Activated CD8-positive, alpha-beta T cell treated with anti-CD3 and anti-CD28 coated beads, Interleukin-2, amount 10 ng/mL, durations not matched to agents 7 days and 5 days (primary cell): ENCODE results near the gene FHDC1. TPM values are rescaled to one million over a fixed set of nuclear protein-coding genes. Genes with fewer than 3 reads are reported as not detected.
"Not testable (repeated sequence)": the region's sequence is repeated elsewhere in the genome, so short reads cannot be mapped to it uniquely, and the experiment has no call there.

Source experiments
- ATAC-seq: fragments of 150-1000 bp; cut with Tn5 transposase; one replicate; pipeline ENCODE4 v1.10.0; 2021; ENCODE audit warnings: moderate library complexity
- CTCF ChIA-PET: fragments of 350-600 bp; sonication (Branson Sonifier 250); formaldehyde crosslinking; loops from one replicate; lab custom pipeline; 2021; ENCODE audit warnings: antibody characterized with exemption; lab: Charles Lee
- POLR2A ChIA-PET: fragments of 350-600 bp; sonication (Branson Sonifier 250); formaldehyde crosslinking; loops from one replicate; lab custom pipeline; 2021; ENCODE audit warnings: antibody characterized with exemption; lab: Charles Lee
- DNase-seq: peaks from one replicate; pipeline ENCODE4 v3.0.0-alpha.2; 2020
- H3K27ac Mint-ChIP-seq: one replicate; pipeline ENCODE4 v1.8.0; 2021; ENCODE audit warnings: mild to moderate bottlenecking, mixed read lengths
- H3K27me3 Mint-ChIP-seq: one replicate; pipeline ENCODE4 v1.8.0; 2021; ENCODE audit warnings: low read depth, mixed read lengths
- H3K36me3 Mint-ChIP-seq: one replicate; pipeline ENCODE4 v1.8.0; 2021; ENCODE audit warnings: low read depth, mixed read lengths
- H3K4me1 Mint-ChIP-seq: one replicate; pipeline ENCODE4 v1.8.0; 2021; ENCODE audit warnings: low read depth, mixed read lengths
- H3K4me3 Mint-ChIP-seq: one replicate; pipeline ENCODE4 v1.8.0; 2021; ENCODE audit warnings: mild to moderate bottlenecking, mixed read lengths
- H3K9me3 Mint-ChIP-seq: one replicate; pipeline ENCODE4 v1.8.0; 2022; ENCODE audit warnings: mixed read lengths; ENCODE audit not compliant: insufficient read depth
- total RNA-seq, 2 experiments: library from RNA; stranded (reverse); gene quantifications; one replicate each; pipeline ENCODE4 v1.2.3, GENCODE V29; 2021

The FHDC1 gene, protein sequence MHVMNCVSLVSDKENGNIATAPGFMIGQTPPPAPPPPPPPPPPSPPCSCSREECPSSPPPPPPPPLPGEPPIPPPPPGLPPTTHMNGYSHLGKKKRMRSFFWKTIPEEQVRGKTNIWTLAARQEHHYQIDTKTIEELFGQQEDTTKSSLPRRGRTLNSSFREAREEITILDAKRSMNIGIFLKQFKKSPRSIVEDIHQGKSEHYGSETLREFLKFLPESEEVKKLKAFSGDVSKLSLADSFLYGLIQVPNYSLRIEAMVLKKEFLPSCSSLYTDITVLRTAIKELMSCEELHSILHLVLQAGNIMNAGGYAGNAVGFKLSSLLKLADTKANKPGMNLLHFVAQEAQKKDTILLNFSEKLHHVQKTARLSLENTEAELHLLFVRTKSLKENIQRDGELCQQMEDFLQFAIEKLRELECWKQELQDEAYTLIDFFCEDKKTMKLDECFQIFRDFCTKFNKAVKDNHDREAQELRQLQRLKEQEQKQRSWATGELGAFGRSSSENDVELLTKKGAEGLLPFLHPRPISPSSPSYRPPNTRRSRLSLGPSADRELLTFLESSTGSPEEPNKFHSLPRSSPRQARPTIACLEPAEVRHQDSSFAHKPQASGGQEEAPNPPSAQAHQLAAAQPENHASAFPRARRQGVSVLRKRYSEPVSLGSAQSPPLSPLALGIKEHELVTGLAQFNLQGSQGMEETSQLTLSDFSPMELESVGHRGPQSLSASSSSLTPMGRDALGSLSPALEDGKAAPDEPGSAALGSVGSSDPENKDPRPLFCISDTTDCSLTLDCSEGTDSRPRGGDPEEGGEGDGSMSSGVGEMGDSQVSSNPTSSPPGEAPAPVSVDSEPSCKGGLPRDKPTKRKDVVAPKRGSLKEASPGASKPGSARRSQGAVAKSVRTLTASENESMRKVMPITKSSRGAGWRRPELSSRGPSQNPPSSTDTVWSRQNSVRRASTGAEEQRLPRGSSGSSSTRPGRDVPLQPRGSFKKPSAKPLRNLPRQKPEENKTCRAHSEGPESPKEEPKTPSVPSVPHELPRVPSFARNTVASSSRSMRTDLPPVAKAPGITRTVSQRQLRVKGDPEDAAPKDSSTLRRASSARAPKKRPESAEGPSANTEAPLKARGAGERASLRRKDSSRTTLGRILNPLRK
- under 1 TPM; 0.13 to 0.24 TPM for total RNA-seq

DNA sequence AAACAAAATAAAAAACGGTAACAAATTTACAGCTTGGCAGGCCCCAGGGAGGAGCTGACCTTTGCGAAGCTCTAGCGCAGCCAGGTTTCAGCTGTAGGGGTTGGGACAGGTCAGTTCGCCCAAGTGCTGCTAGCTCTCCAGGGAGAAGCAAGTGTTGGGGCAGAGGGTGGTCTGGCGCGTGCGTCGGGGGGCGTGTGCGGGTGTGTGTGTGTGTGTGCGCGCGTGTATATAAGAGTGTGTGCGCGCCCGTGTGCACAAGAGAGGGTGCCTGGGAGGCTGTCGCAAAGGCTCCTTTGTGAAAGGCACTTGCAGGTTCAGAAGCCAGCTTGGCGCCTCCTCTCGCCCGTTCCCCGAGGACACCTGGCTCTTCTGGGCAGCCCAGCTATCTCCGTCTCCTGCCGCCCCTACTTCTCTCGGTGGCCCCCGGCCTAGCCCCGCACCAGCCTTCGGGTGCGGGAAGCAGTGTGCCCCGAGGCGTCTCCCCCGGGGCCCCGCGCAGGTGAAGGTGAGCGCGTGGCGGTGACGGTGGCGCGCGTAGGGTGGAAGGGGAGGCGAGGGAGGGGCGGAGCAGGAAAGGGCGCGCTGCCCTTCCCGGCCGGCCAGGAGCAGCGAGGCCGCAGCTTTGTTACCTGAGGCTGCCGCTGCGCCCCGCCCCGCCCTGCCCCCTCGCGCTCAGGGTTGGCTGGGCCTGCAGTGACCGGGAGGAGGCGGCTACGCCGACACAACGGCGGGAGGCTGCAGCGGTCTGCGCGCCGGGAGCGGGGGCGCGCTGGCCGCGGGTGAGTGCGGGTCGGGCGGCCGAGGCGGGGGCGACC lies at the start of gene FHDC1:
FHDC1 (plus strand) TSS at position 693 of the 815 bp plus-strand sequence. CDS start 6,735 bp downstream, outside the sequence.
- Mint-ChIP-seq H3K27ac (no peak within 1 kb of the TSS), H3K4me3 (peak within 1 kb of the TSS; percentile 57), H3K4me1 (peaks cover 15% of the 10 kb centered on the region), H3K27me3 (peaks cover 62% of the 10 kb centered on the region), H3K36me3 (no peaks in the 10 kb centered on the region), H3K9me3 (no peaks in the 10 kb centered on the region)
- ChIA-PET POLR2A (interaction anchor here (0.7 to 1.4 kb wide), 2 partner anchors 8 to 393 kb away, joined by 3 to 4 read pairs; no protein-coding TSS in a partner anchor), CTCF (interaction anchor here (1.0 to 1.8 kb wide), 4 partner anchors 55 to 192 kb away, joined by 3 to 6 read pairs (median 4); partner anchors contain the start of genes ARFIP1 and TIGD4)
- DNase-seq (peak; percentile 29), ATAC-seq (peak; percentile 52)

DNA sequence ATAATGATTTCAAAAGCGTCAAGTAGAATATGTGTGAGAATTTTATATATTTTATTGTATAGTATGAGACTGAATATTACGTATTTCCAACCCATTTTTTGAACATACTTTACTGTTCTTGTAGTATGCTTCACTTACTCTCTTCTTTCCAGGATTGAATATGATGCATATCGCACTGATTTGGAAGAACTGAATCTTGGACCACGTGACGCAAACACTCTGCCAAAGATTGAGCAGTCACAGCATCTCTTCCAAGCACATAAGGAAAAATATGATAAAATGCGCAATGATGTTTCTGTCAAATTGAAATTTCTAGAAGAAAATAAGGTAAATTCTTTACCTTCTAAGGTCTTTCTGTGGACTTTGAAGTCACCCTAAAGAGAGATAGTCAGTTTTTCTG lies 48.1 kb upstream of the FHDC1 start:
- DNase-seq (no peak), ATAC-seq (no peak)
- Mint-ChIP-seq H3K36me3 (peaks cover 17% of the 10 kb centered on the region), H3K4me1 (no peaks in the 10 kb centered on the region), H3K27me3 (no peaks in the 10 kb centered on the region), H3K27ac (no peak overlapping the region), H3K4me3 (no peak overlapping the region), H3K9me3 (no peaks in the 10 kb centered on the region)
- CTCF ChIA-PET: no interaction called here
- POLR2A ChIA-PET: no interaction called here

DNA sequence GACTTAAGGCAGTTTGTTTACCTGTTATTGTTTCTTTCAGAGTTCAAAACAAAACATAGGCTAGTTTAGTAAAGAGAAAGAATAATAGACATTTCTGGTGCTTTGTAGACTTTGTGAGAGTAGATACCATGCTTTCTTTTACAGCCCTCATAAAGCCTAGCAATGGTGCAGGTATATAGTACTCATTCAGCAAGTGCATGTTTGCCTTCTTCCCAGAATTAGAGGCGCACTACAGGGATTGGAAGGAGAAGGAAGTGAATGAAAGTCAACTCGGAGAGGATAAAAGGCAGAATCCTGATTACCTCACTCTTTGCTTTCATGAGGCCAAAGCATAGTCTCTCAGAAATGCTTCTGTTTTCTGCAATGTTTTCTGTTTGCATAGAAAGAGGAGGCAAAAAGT lies 43.1 kb upstream of the FHDC1 start:
- ATAC-seq: no peak
- Mint-ChIP-seq H3K9me3 (no peaks in the 10 kb centered on the region), H3K4me1 (peaks cover 2% of the 10 kb centered on the region), H3K4me3 (no peak overlapping the region), H3K27me3 (no peaks in the 10 kb centered on the region), H3K36me3 (peaks cover 12% of the 10 kb centered on the region), H3K27ac (no peak overlapping the region)
- CTCF ChIA-PET: interaction anchor here (1.0 kb wide), 1 partner anchor 52 kb away, joined by 3 read pairs; no protein-coding TSS in a partner anchor
- POLR2A ChIA-PET: no interaction called here
- DNase-seq: no peak

DNA sequence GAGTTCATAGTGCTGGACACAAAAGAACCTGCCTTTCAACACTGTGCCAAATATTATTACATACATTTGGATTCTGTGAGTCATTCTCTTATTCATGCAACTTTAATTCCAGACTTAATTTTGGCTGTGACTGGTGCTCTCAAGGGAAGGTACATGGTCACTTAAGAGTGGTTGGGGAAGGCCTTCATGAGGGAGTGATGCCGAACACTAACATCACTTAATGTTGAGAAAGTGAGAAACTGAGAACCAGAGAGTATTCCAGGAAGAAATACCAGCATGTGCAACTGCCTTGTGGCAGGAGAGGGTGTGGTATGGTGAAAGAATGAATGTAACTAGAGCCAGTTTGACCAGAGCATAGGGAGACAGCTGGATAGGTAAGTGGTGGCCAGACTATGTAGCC lies 41.5 kb upstream of the FHDC1 start:
- H3K9me3 Mint-ChIP-seq: no peaks in the 10 kb centered on the region
- CTCF ChIA-PET: no interaction called here
- peaks cover 2% of the 10 kb centered on the region for H3K4me1 Mint-ChIP-seq
- H3K36me3 Mint-ChIP-seq: peaks cover 10% of the 10 kb centered on the region
- no peak overlapping the region for H3K4me3 Mint-ChIP-seq
- ATAC-seq: no peak
- H3K27me3 Mint-ChIP-seq: no peaks in the 10 kb centered on the region
- H3K27ac Mint-ChIP-seq: no peak overlapping the region
- POLR2A ChIA-PET: no interaction called here
- DNase-seq: no peak

DNA sequence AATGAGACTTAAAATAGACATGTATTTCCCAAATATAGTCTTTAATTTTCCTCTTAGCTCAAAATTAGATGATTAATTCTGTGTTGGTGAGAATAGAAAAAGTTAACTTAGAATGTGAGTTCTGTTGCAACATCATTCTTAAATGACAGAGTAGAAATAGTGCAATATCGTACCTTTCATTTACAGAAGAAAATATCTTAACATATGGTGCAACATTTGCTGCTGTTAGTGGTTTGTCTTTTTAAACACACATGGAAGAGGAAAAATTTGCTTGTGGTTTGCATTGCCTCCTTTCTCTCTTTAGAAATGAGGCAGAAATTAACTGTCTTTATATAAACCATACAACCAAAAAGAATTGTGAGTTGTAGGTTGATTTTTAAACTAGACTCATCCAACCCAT lies 39.3 kb upstream of the FHDC1 start:
- ChIA-PET POLR2A (no interaction called here), CTCF (no interaction called here)
- ATAC-seq: no peak
- Mint-ChIP-seq H3K27ac (no peak overlapping the region), H3K27me3 (no peaks in the 10 kb centered on the region), H3K4me3 (no peak overlapping the region), H3K9me3 (no peaks in the 10 kb centered on the region), H3K36me3 (peaks cover 4% of the 10 kb centered on the region), H3K4me1 (peaks cover 2% of the 10 kb centered on the region)
- no peak for DNase-seq

DNA sequence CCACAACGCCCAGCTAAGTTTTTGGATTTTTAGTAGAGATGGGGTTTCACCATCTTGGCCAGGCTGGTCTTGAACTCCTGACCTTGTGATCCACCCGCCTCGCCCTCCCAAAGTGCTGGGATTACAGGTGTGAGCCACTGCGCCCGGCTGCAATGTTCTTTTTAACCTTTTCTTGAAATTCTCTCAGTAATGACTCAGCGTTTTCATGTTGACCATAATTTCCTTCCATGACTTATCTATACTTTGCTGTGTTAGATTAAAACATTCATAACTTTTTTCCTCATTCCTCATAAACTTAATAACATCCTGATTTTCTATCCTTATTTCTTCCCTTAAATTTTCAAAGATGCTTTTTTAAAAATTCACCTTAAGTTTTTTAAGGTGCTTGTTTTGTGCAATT lies 38.0 kb upstream of the FHDC1 start:
- H3K27me3 Mint-ChIP-seq, ATAC-seq, H3K4me1 Mint-ChIP-seq, H3K9me3 Mint-ChIP-seq, DNase-seq, H3K27ac Mint-ChIP-seq, H3K4me3 Mint-ChIP-seq, CTCF ChIA-PET, POLR2A ChIA-PET, H3K36me3 Mint-ChIP-seq: not testable (repeated sequence)

DNA sequence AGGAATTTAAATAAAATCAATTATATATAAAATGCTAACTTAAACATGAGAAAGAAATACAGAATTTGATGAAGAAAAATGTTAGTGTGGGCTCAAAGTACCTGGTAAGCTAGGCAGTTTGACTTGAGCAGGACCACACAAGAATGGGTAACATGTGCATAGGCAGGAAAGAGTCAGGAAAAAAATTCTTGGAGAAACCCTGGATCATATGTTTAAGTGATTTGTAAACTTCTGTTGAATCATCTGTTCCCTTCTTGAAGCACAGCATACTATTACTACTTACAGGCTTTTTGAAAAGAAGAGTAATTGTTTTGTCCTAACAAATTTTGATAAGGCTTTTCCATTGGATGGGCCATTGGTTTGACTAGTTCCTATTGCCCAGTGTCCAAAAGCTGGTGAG lies 37.5 kb upstream of the FHDC1 start:
- DNase-seq (no peak), ATAC-seq (no peak)
- H3K4me1 Mint-ChIP-seq: peaks cover 2% of the 10 kb centered on the region
- ChIA-PET POLR2A (no interaction called here), CTCF (no interaction called here)
- H3K27ac Mint-ChIP-seq: no peak overlapping the region
- no peaks in the 10 kb centered on the region for H3K9me3 Mint-ChIP-seq
- H3K27me3 Mint-ChIP-seq: no peaks in the 10 kb centered on the region
- H3K36me3 Mint-ChIP-seq: no peaks in the 10 kb centered on the region
- H3K4me3 Mint-ChIP-seq: no peak overlapping the region

DNA sequence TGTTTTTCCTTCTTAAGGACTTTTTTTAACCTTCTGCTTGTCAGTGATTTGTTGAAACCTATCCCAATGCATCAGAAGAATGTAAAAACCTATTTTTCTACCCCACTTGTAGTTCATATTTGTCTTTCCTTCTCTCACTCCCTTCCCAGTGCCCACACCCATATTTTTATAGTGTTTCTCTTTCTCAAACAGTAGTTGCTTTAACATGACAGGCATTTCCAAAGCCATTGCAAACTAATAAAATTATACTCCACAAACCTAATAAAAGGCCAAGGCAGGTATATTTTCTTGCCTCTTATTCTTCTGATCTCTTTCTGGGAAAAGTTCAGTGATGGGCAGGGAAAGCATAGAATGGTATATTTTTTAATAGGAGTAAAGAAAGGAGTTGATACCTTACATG lies 35.7 kb upstream of the FHDC1 start:
- H3K9me3 Mint-ChIP-seq: no peaks in the 10 kb centered on the region
- no peaks in the 10 kb centered on the region for H3K27me3 Mint-ChIP-seq
- DNase-seq (no peak), ATAC-seq (no peak)
- ChIA-PET POLR2A (no interaction called here), CTCF (no interaction called here)
- no peak overlapping the region for H3K27ac Mint-ChIP-seq
- peaks cover 3% of the 10 kb centered on the region for H3K36me3 Mint-ChIP-seq
- peaks cover 2% of the 10 kb centered on the region for H3K4me1 Mint-ChIP-seq
- no peak overlapping the region for H3K4me3 Mint-ChIP-seq

DNA sequence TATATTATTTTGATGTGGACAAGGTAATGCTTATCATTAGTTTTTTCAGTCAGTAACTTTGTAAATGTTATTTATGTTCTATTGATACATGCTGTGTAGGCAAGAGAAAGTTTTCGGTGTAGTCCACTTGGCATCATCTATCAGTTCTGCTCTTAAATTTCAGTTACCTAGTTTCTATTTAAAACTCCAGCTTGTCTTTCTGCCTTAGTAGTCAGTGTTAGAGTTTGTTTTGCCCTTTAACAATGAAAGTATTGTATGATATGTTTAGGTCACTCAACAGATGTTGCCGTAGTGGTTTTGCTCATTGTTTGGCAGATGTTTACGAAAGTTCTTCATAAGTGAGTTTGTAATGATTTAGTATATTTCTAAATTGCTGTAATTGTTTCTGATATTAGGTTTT lies 34.9 kb upstream of the FHDC1 start:
- ChIA-PET POLR2A (no interaction called here), CTCF (no interaction called here)
- Mint-ChIP-seq H3K27me3 (no peaks in the 10 kb centered on the region), H3K4me3 (no peak overlapping the region), H3K4me1 (peaks cover 2% of the 10 kb centered on the region), H3K9me3 (no peaks in the 10 kb centered on the region), H3K36me3 (peaks cover 3% of the 10 kb centered on the region), H3K27ac (no peak overlapping the region)
- DNase-seq (no peak), ATAC-seq (no peak)

DNA sequence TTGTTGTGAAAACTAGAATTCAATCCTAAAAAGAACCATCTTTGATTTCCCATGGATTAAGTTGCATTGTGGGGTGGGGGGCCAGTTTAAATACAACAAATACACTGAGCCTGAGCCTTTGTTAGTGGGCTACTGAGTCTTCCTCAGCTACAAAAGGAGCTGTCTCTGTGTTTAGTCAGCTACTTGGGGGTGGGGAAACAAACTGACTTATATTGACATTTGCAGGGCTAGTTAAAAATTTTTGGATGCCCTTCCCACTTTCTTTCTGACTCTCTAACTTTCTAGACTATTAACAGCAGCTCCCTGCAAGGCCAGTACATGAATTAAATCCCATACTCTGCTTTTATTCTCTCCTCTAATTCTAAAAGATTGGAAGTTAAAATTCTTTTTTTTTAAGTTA lies 32.5 kb upstream of the FHDC1 start:
- Mint-ChIP-seq H3K36me3 (peaks cover 7% of the 10 kb centered on the region), H3K9me3 (no peaks in the 10 kb centered on the region), H3K27me3 (no peaks in the 10 kb centered on the region), H3K27ac (no peak overlapping the region), H3K4me3 (no peak overlapping the region), H3K4me1 (no peaks in the 10 kb centered on the region)
- no peak for ATAC-seq
- no peak for DNase-seq
- ChIA-PET CTCF (no interaction called here), POLR2A (no interaction called here)

DNA sequence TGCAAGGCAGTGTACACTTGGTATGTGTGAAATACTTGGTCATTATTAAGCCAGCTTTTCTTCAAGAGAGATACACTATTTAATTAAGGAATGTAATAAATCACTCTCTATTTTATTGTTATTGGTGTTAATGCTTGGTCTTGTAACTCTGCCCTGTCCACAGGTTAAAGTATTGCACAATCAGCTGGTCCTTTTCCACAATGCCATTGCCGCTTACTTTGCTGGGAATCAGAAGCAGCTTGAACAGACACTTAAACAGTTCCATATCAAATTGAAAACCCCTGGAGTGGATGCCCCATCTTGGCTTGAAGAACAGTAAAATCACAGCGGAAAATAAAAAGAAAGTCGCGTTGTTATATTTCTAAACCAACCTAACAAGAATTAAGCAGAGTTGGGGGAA lies 26.2 kb upstream of the FHDC1 start:
- no peaks in the 10 kb centered on the region for H3K9me3 Mint-ChIP-seq

More for the DNA sequence above, 26.2 kb upstream of the FHDC1 start:
- Mint-ChIP-seq H3K4me1 (no peaks in the 10 kb centered on the region), H3K36me3 (peaks cover 9% of the 10 kb centered on the region), H3K27ac (no peak overlapping the region), H3K4me3 (no peak overlapping the region), H3K27me3 (no peaks in the 10 kb centered on the region)
- CTCF ChIA-PET: interaction anchor here (1.1 kb wide), 1 partner anchor 218 kb away, joined by 3 read pairs; no protein-coding TSS in a partner anchor
- ATAC-seq (no peak), DNase-seq (no peak)
- POLR2A ChIA-PET: no interaction called here
